ENCODE measurements around the gene ARHGAP32. TPM values are rescaled to one million over a fixed set of nuclear protein-coding genes. Genes with fewer than 3 reads are reported as not detected.
"Not testable (repeated sequence)": the region's sequence is repeated elsewhere in the genome, so short reads cannot be mapped to it uniquely, and the experiment has no call there.

Gene ARHGAP32
- total RNA-seq, 3 donors from 2014 or later = 44.2 to 95.5 (median 62.0) TPM

- Histone ChIP-seq H3K9me3 (no peaks in the 10 kb centered on the region), H3K4me3 (no peak overlapping the region), H3K36me3 (ENCODE audit: low read depth) (no peaks in the 10 kb centered on the region), H3K4me1 (ENCODE audit: low read depth) (no peaks in the 10 kb centered on the region)
- TF ChIP-seq CTCF (IDR thresholded peaks at IDR 0.05) = no peak
- DNase-seq (no peak), ATAC-seq (no peak)
- intact Hi-C loops (cut with DNase I, micrococcal nuclease) = no loop called here
Observed at GRCh38 chr11:128925250-128925600, 266.9 kb downstream of the ARHGAP32 start.

GRCh38 chr11:128924510-128925249 is 267.4 kb downstream of the ARHGAP32 start:
- no peaks in the 10 kb centered on the region for H3K9me3 ChIP-seq
- no peak for ATAC-seq
- no peak overlapping the region for H3K4me3 ChIP-seq
- intact Hi-C loops (cut with DNase I, micrococcal nuclease) = no loop called here
- no peaks in the 10 kb centered on the region for H3K36me3 ChIP-seq (ENCODE audit: low read depth)
- no peak for TF ChIP-seq CTCF (IDR thresholded peaks at IDR 0.05)
- no peaks in the 10 kb centered on the region for H3K4me1 ChIP-seq (ENCODE audit: low read depth)
- DNase-seq = no peak

GRCh38 chr11:128924104-128924503 is 268.0 kb downstream of the ARHGAP32 start:
- H3K4me1 ChIP-seq (ENCODE audit: low read depth) = no peaks in the 10 kb centered on the region
- no peak for TF ChIP-seq CTCF (IDR thresholded peaks at IDR 0.05)
- ATAC-seq (no peak), DNase-seq (no peak)
- no peak overlapping the region for H3K4me3 ChIP-seq
- intact Hi-C loops (cut with DNase I, micrococcal nuclease) = no loop called here
- no peaks in the 10 kb centered on the region for H3K9me3 ChIP-seq
- no peaks in the 10 kb centered on the region for H3K36me3 ChIP-seq (ENCODE audit: low read depth)

- Histone ChIP-seq H3K9me3 (no peaks in the 10 kb centered on the region), H3K4me1 (ENCODE audit: low read depth) (no peaks in the 10 kb centered on the region), H3K36me3 (ENCODE audit: low read depth) (no peaks in the 10 kb centered on the region), H3K4me3 (no peak overlapping the region)
- DNase-seq = no peak
- no peak for TF ChIP-seq CTCF (IDR thresholded peaks at IDR 0.05)
- intact Hi-C loops (cut with DNase I, micrococcal nuclease) = no loop called here
- no peak for ATAC-seq
Observed at GRCh38 chr11:128921793-128922192, 270.3 kb downstream of the ARHGAP32 start.

GRCh38 chr11:128920666-128921065 is 271.5 kb downstream of the ARHGAP32 start:
- no peaks in the 10 kb centered on the region for H3K4me1 ChIP-seq (ENCODE audit: low read depth)
- ATAC-seq = no peak
- no peak for DNase-seq
- no peak overlapping the region for H3K4me3 ChIP-seq
- intact Hi-C loops (cut with DNase I, micrococcal nuclease) = no loop called here
- no peaks in the 10 kb centered on the region for H3K36me3 ChIP-seq (ENCODE audit: low read depth)
- H3K9me3 ChIP-seq = no peaks in the 10 kb centered on the region
- TF ChIP-seq CTCF (IDR thresholded peaks at IDR 0.05) = no peak

GRCh38 chr11:128919635-128920034 is 272.5 kb downstream of the ARHGAP32 start:
- ATAC-seq; H3K9me3 ChIP-seq; H3K4me3 ChIP-seq; H3K4me1 ChIP-seq (ENCODE audit: low read depth); DNase-seq; H3K36me3 ChIP-seq (ENCODE audit: low read depth); intact Hi-C loops (cut with DNase I, micrococcal nuclease): not testable (repeated sequence)
